H1 (cell line): Measurements from ENCODE around the gene OGDH. TPM values are rescaled to one million over a fixed set of nuclear protein-coding genes. Genes with fewer than 3 reads are reported as not detected.

Experiments used
- CTCF ChIA-PET: fragments of 300-600 bp; sonication (Branson Sonifier 250); formaldehyde crosslinking; loops from one replicate; lab custom pipeline; 2021; ENCODE audit not compliant: partially characterized antibody; lab: Charles Lee
- POLR2A ChIA-PET: fragments of 300-600 bp; sonication (Branson Sonifier 250); formaldehyde crosslinking; loops from one replicate; lab custom pipeline; 2021; ENCODE audit warnings: inconsistent platforms; ENCODE audit not compliant: partially characterized antibody; lab: Charles Lee
- DNase-seq, 2 experiments: peaks; one replicate each; pipeline versions ENCODE4 v3.0.0 to v3.0.0-alpha.2; 2010 to 2022; ENCODE audit warnings: low spot score in 2 of 2, low read depth in 1 of 2, mixed read lengths in 1 of 2
- FAIRE-seq: peaks from 2 replicates; lab custom pipeline; 2011; peaks lifted over from hg19 to GRCh38; lab: Jason Lieb, UNC
- H2AFZ ChIP-seq: 2 replicates; pipeline ENCODE4 v1.8.1; 2012; ENCODE audit warnings: low read length, inconsistent platforms
- H2AK5ac ChIP-seq: 2 replicates; pipeline ENCODE4 v1.6.1; 2013; ENCODE audit warnings: low read depth, low read length
- H2BK120ac ChIP-seq: replicated peaks from 2 replicates; pipeline ENCODE3; 2013; ENCODE audit warnings: low read depth, low read length, inconsistent platforms
- H2BK12ac ChIP-seq: 2 replicates; pipeline ENCODE4 v1.6.1; 2013; ENCODE audit warnings: low read depth, low read length
- H2BK15ac ChIP-seq: 2 replicates; pipeline ENCODE4 v1.6.1; 2013; ENCODE audit warnings: low read length
- H2BK20ac ChIP-seq: 2 replicates; pipeline ENCODE4 v1.6.1; 2013; ENCODE audit warnings: low read length
- H2BK5ac ChIP-seq: 2 replicates; pipeline ENCODE4 v1.6.1; 2013; ENCODE audit warnings: low read depth, low read length
- H3K14ac ChIP-seq: 2 replicates; pipeline ENCODE4 v1.6.1; 2013; ENCODE audit warnings: inconsistent platforms; ENCODE audit not compliant: insufficient read length
- H3K18ac ChIP-seq: 2 replicates; pipeline ENCODE4 v1.6.1; 2013; ENCODE audit warnings: low read length; ENCODE audit errors: extremely low read depth
- H3K23ac ChIP-seq: 2 replicates; pipeline ENCODE4 v1.6.1; 2013; ENCODE audit warnings: inconsistent platforms; ENCODE audit not compliant: insufficient read length
- H3K23me2 ChIP-seq: 2 replicates; pipeline ENCODE4 v1.6.1; 2013; ENCODE audit warnings: low read depth, low read length
- H3K27ac ChIP-seq: 2 replicates; pipeline ENCODE4 v1.6.1; 2011; ENCODE audit warnings: low read depth, low read length, inconsistent platforms
- H3K27me3 ChIP-seq, 4 experiments: replicated peaks in 1 of 4; 1 replicate in 1 of 4; 2 replicates in 3 of 4; pipeline versions ENCODE4 v1.6.1 to v1.8.1; 2011 to 2013; ENCODE audit warnings: low read length in 3 of 4, mild to moderate bottlenecking in 3 of 4, inconsistent platforms in 2 of 4, mixed read lengths in 2 of 4, moderate library complexity in 1 of 4; ENCODE audit not compliant: control insufficient read depth in 3 of 4, insufficient read depth in 3 of 4; ENCODE audit errors: extremely low read depth in 1 of 4
- H3K36me3 ChIP-seq, 4 experiments: 2 replicates each; pipeline versions ENCODE4 v1.6.1 to v1.8.1; 2011 to 2013; ENCODE audit warnings: mild to moderate bottlenecking in 4 of 4, low read length in 3 of 4, moderate library complexity in 2 of 4, control low read depth in 1 of 4, inconsistent platforms in 1 of 4; ENCODE audit not compliant: insufficient read depth in 4 of 4, control insufficient read depth in 2 of 4
- H3K4ac ChIP-seq: replicated peaks from 2 replicates; pipeline ENCODE3; 2013; ENCODE audit warnings: low read length, low read depth, mixed read lengths, inconsistent platforms; ENCODE audit not compliant: insufficient read length
- H3K4me1 ChIP-seq, 4 experiments: replicated peaks in 1 of 4; 1 replicate in 1 of 4; 2 replicates in 3 of 4; pipeline versions ENCODE4 v1.6.1 to v1.8.1; 2011 to 2013; ENCODE audit warnings: low read length in 3 of 4, inconsistent platforms in 2 of 4, mixed read lengths in 1 of 4; ENCODE audit not compliant: insufficient read depth in 4 of 4, control insufficient read depth in 3 of 4
- H3K4me2 ChIP-seq, 2 experiments: 2 replicates each; pipeline versions ENCODE4 v1.6.1 to v1.8.1; 2011 to 2013; ENCODE audit warnings: low read depth in 2 of 2, low read length in 2 of 2, control low read depth in 1 of 2, inconsistent platforms in 1 of 2, mild to moderate bottlenecking in 1 of 2; ENCODE audit not compliant: insufficient read depth in 1 of 2
- H3K4me3 ChIP-seq, 4 experiments: fragments of 200-600, 300-600 bp in 1 of 4; sonication (generic), shearing (Covaris generic), sonication (Bioruptor Twin) in 1 of 4; 2 replicates each; pipeline versions ENCODE4 v1.5.1 to v1.8.1; 2011 to 2016; ENCODE audit warnings: low read length in 4 of 4, low read depth in 3 of 4, control low read depth in 2 of 4, inconsistent platforms in 2 of 4, mild to moderate bottlenecking in 2 of 4, mixed read lengths in 1 of 4, moderate library complexity in 1 of 4; ENCODE audit not compliant: insufficient read depth in 2 of 4; ENCODE audit errors: extremely low read depth in 1 of 4
- H3K56ac ChIP-seq: replicated peaks from 2 replicates; pipeline ENCODE3; 2013; ENCODE audit warnings: low read depth, mild to moderate bottlenecking, mixed read lengths, low read length, inconsistent platforms; ENCODE audit not compliant: insufficient read length
- H3K79me1 ChIP-seq: 2 replicates; pipeline ENCODE4 v1.6.1; 2013; ENCODE audit warnings: low read depth, low read length, control low read depth
- H3K79me2 ChIP-seq, 2 experiments: 2 replicates each; pipeline versions ENCODE4 v1.6.1 to v1.8.1; 2012 to 2013; ENCODE audit warnings: low read length in 2 of 2, mild to moderate bottlenecking in 2 of 2, inconsistent platforms in 1 of 2; ENCODE audit not compliant: insufficient read depth in 2 of 2, control insufficient read depth in 1 of 2
- H3K9ac ChIP-seq, 4 experiments: replicated peaks in 1 of 4; 1 replicate in 1 of 4; 2 replicates in 3 of 4; pipeline versions ENCODE4 v1.6.1 to v1.8.1; 2011 to 2013; ENCODE audit warnings: low read depth in 3 of 4, low read length in 3 of 4, control low read depth in 2 of 4, mild to moderate bottlenecking in 2 of 4, moderate library complexity in 2 of 4, inconsistent platforms in 1 of 4; ENCODE audit errors: extremely low read depth in 1 of 4
- H3K9me3 ChIP-seq, 2 experiments: 2 replicates each; pipeline versions ENCODE4 v1.6.1 to v1.8.1; 2012 to 2013; ENCODE audit warnings: mild to moderate bottlenecking in 2 of 2, moderate library complexity in 2 of 2, control low read depth in 1 of 2, inconsistent platforms in 1 of 2, low read depth in 1 of 2, low read length in 1 of 2, mixed read lengths in 1 of 2; ENCODE audit not compliant: insufficient read depth in 2 of 2
- H4K20me1 ChIP-seq, 2 experiments: replicated peaks in 1 of 2; 2 replicates each; pipeline versions ENCODE3 to v1.8.1; 2011 to 2013; ENCODE audit warnings: inconsistent platforms in 2 of 2, low read length in 2 of 2, mild to moderate bottlenecking in 1 of 2; ENCODE audit not compliant: insufficient read depth in 2 of 2, control insufficient read depth in 1 of 2
- H4K5ac ChIP-seq: 2 replicates; pipeline ENCODE4 v1.6.1; 2013; ENCODE audit warnings: low read length, low read depth, mixed read lengths, inconsistent platforms; ENCODE audit not compliant: insufficient read length
- H4K8ac ChIP-seq: 2 replicates; pipeline ENCODE4 v1.8.0; 2013; ENCODE audit warnings: mild to moderate bottlenecking, moderate library complexity, low read length, inconsistent platforms; ENCODE audit not compliant: insufficient read depth; ENCODE audit errors: extremely low read depth
- H4K91ac ChIP-seq: replicated peaks from 2 replicates; pipeline ENCODE3; 2013; ENCODE audit warnings: low read length, mixed read lengths, inconsistent platforms; ENCODE audit not compliant: insufficient read length
- BRCA1 ChIP-seq: IDR thresholded peaks from 2 replicates; pipeline ENCODE4 v1.6.1; 2012; ENCODE audit warnings: low read depth, low read length, improper control_type of control experiment
- CBX5 ChIP-seq: fragments of 300-800, 300-1000 bp; sonication (generic); IDR thresholded peaks from 2 replicates; pipeline ENCODE4 v1.7.1; 2016; ENCODE audit warnings: antibody characterized with exemption, low read length, low read depth
- CBX8 ChIP-seq: fragments of 300-800, 300-1000 bp; sonication (generic); IDR thresholded peaks from 2 replicates; pipeline ENCODE4 v1.7.1; 2016; ENCODE audit warnings: low read depth, low read length, borderline replicate concordance
- CEBPB ChIP-seq: IDR thresholded peaks from 2 replicates; pipeline ENCODE4 v1.6.1; 2012; ENCODE audit warnings: low read depth, low read length
- HDAC6 ChIP-seq: IDR thresholded peaks from one replicate; pipeline ENCODE4 v1.7.1; 2012; ENCODE audit warnings: low read depth, mild to moderate bottlenecking, inconsistent platforms, low read length, moderate library complexity
- MAFK ChIP-seq: IDR thresholded peaks from 2 replicates; pipeline ENCODE4 v1.6.1; 2012; ENCODE audit warnings: low read depth, mild to moderate bottlenecking, improper control_type of control experiment, low read length
- NANOG ChIP-seq: IDR thresholded peaks from 2 replicates; pipeline ENCODE4 v1.6.1; 2011; ENCODE audit warnings: low read length, low read depth, mild to moderate bottlenecking, inconsistent platforms; ENCODE audit not compliant: insufficient read depth, poor library complexity, severe bottlenecking
- POLR2AphosphoS5 ChIP-seq: IDR thresholded peaks from 2 replicates; pipeline ENCODE4 v1.6.1; 2011; ENCODE audit warnings: low read depth, low read length
- SIN3A ChIP-seq, 2 experiments: IDR thresholded peaks in 1 of 2; conservative IDR thresholded peaks in 1 of 2; 2 replicates each; pipeline ENCODE4 v1.6.1; 2011 to 2012; ENCODE audit warnings: low read length in 2 of 2, improper control_type of control experiment in 1 of 2, low read depth in 1 of 2, mild to moderate bottlenecking in 1 of 2
- TBP ChIP-seq: IDR thresholded peaks from 2 replicates; pipeline ENCODE4 v1.6.1; 2011; ENCODE audit warnings: low read depth, low read length, improper control_type of control experiment
- WGBS, 2 experiments: shearing (Covaris generic) in 1 of 2; methylation state at CpG; one replicate each; pipeline versions ENCODE4 v1.1.6 to v1.1.7; 2013 to 2015; ENCODE audit warnings: low lambda C conversion rate in 2 of 2, mixed read lengths in 2 of 2, inconsistent platforms in 1 of 2, low coverage in 1 of 2, missing lambda C conversion rate in 1 of 2; ENCODE audit not compliant: insufficient replicate concordance in 2 of 2, insufficient coverage in 1 of 2, insufficient read length in 1 of 2; ENCODE audit errors: extremely low coverage in 1 of 2, missing lambda C conversion rate in 1 of 2; 5-methylcytosine and 5-hydroxymethylcytosine counted together
- polyA plus RNA-seq, 7 experiments: library from polyadenylated mRNA; depleted of rRNA in 3 of 7; stranded (reverse) in 5 of 7; unstranded in 2 of 7; fragments of >200 nt in 5 of 7; fragments of 200-250 nt in 2 of 7; gene quantifications; 1 replicate in 5 of 7; 2 replicates in 1 of 7; 4 replicates in 1 of 7; pipeline versions ENCODE4 v1.2.1 to v1.2.3, GENCODE V29; 2011 to 2013; ENCODE audit warnings: missing spikeins in 2 of 7, mixed read lengths in 2 of 7
- total RNA-seq: library from RNA; stranded (reverse); fragmentation: NEBNext Ultra II Directional; extraction: Animal tissue kit (Norgen Biotek cat#: 25700); gene quantifications from 2 replicates; pipeline ENCODE4 v1.2.1, GENCODE V29; 2021
- TF ChIP-seq, protein P1 (sequence below): IDR thresholded peaks from 2 replicates; pipeline ENCODE4 v1.6.1; 2012; ENCODE audit warnings: inconsistent platforms

Gene OGDH
- total and polyA plus RNA-seq, 2 of the 8 experiments (the other 6 are each of a cell fraction or from before 2014, with no cell fraction given) = 71.6 to 91.6 TPM

- DNase-seq = no peak
- POLR2A ChIA-PET = interaction anchor here (1.2 to 7.5 kb wide), 5 partner anchors 10 to 134 kb away, joined by 3 to 51 read pairs (median 22); partner anchors contain the start of genes NUDCD3 and TMED4
Observed at GRCh38 chr7:44566680-44567079, 39.7 kb upstream of the OGDH start.

More at GRCh38 chr7:44566680-44567079, 39.7 kb upstream of the OGDH start:
- Histone ChIP-seq H3K4me2 (no peak overlapping the region), H3K4me3 (no peak overlapping the region), H3K79me1 (no peaks in the 10 kb centered on the region), H3K27ac (no peak overlapping the region), H3K23ac (no peak overlapping the region), H2BK20ac (no peak overlapping the region), H3K4me1 (no peaks in the 10 kb centered on the region; a peak in 1 of 7 replicates), H3K4ac (no peak overlapping the region), H4K8ac (no peak overlapping the region), H3K14ac (no peak overlapping the region), H3K56ac (no peak overlapping the region), H2AK5ac (no peak overlapping the region), H3K9ac (no peak overlapping the region), H3K23me2 (no peaks in the 10 kb centered on the region), H3K79me2 (no peaks in the 10 kb centered on the region; a peak in 1 of 4 replicates), H2AFZ (no peak overlapping the region), H3K18ac (no peak overlapping the region), H4K91ac (no peak overlapping the region), H2BK120ac (no peak overlapping the region), H3K27me3 (no peaks in the 10 kb centered on the region), H4K20me1 (peaks cover 2 to 31% of the 10 kb centered on the region in 2 experiments), H2BK5ac (no peak overlapping the region), H4K5ac (no peak overlapping the region), H2BK12ac (no peak overlapping the region), H3K36me3 (peaks cover 41 to 64% (median 58%) of the 10 kb centered on the region in 4 experiments), H2BK15ac (no peak overlapping the region), H3K9me3 (no peaks in the 10 kb centered on the region)
- 78% methylated on average over 3 of the region's 5 CpGs; no CpG with 5 or more reads in 1 of the 2 experiments for WGBS, 2 experiments
- TF ChIP-seq POLR2AphosphoS5 (no peak), TBP (no peak), SIN3A (conservative IDR thresholded peaks at IDR 0.05 in 1 of 2, IDR thresholded peaks at IDR 0.05 in 1 of 2; ENCODE audit: low read depth in 1 of 2, low read length in 2 of 2) (no peak), MAFK (no peak), CBX5 (no peak), CEBPB (no peak), NANOG (no peak), HDAC6 (no peak), CBX8 (no peak), BRCA1 (no peak)
- TF ChIP-seq, protein P1, sequence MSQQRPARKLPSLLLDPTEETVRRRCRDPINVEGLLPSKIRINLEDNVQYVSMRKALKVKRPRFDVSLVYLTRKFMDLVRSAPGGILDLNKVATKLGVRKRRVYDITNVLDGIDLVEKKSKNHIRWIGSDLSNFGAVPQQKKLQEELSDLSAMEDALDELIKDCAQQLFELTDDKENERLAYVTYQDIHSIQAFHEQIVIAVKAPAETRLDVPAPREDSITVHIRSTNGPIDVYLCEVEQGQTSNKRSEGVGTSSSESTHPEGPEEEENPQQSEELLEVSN = no peak
- CTCF ChIA-PET = interaction anchor here (0.9 to 10.2 kb wide), 7 partner anchors 10 to 184 kb away, joined by 3 to 98 read pairs (median 4); partner anchors contain the start of genes NPC1L1 and NUDCD3
- FAIRE-seq = no peak
